HG03575 (cell line): Measurements from ENCODE around the gene GGACT.

Source experiments
- ATAC-seq: cut with Tn5 transposase; IDR thresholded peaks from one replicate; pipeline ENCODE4 v1.9.1; 2021; ENCODE audit not compliant: unreplicated experiment, insufficient number of reproducible peaks, low FRiP score; ENCODE audit errors: extremely low read depth

Gene GGACT

DNA sequence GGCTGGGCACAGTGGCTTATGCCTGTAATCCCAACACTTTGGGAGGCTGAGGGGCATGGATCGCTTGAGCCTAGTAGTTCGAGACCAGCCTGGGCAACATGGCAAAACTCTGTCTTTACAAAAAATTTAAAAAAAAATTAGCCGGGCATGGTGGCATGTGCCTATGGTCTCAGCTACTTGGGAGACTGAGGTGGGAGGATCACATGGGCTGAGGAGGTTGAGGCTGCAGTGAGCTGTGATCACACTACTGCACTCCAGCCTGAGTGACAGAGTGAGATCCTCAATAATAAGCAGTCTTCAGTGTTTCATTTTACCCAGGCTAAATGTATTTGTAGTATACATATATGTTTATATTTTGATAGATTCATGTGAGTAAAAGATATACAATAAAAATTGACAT is 85.0 kb downstream of the GGACT start:
- no peak for ATAC-seq

DNA sequence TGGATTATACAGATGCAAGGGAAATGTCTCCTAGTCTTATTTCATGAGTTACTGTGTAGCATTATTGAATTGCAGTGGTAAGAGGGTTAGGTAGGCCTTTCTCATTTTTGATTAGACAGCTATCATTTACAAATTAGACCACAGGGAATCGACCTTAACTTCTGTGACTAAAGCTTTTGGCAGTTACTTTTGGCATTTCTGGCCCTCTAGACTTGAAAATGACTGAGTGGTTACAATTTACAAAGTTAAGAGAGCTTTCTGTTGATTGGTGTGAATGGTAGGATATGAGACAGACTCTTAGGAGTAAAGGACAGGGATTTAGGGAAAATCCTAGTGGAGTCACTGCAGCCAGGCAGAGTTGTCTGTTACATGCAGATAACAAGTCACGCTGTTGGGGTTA is 86.1 kb downstream of the GGACT start:
- no peak for ATAC-seq

DNA sequence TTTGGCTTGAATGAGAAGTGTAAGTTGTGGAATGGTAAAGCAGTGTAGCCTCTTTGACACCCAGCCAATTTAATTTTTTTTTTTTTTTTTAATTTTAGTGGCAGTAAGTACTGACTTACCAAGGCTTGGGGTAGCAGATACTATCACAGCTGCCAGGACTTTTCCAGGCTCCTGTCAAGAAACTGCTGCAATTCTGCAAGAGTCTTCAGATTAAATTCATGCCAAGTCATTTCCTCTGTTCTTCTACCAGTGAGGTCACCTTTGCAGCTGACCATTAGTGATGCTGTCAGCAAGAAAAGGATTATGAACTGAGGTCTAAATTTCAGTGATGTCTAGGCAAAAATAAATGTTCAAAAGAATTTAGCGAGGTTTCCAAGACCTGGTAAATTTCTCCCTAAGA is 91.2 kb downstream of the GGACT start:
- ATAC-seq = no peak

DNA sequence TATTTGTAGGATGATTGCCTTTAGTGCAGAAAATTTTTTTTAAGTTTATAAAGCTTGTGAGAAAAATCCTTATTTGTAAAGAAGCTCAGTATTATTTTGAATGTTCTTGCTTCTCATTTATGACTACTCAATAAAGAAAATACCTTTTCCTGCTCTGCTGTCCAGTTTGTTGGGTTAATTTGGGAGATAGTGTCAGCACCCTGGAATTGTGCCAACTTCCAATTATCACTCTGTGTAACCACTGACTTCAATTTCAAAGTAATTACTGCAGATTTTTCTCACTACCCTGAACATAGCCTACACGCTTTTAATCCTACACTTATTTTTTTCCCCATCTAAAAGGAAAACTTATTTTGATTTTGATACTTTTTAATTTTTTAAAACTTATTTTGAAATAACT is 93.1 kb downstream of the GGACT start:
- ATAC-seq = no peak

DNA sequence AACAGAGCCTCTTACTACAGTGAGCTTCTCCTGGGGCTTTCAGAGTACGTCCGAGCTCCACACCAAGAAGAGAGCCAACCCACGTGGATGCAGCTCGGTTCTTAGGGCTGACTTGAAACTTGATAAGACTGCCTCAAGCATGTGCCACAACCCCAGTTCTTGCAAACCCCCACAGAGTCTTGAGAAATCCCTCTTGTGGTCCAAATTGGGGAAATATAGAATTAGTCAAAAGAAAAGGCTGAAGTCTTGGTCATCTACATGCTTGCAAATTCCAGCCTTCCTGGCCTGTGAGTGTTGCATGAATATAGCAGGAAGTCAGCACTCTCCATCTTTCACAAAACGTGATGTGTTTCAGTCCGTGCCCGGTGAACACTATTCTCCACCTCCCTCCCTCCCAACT is 95.2 kb downstream of the GGACT start:
- no peak for ATAC-seq

DNA sequence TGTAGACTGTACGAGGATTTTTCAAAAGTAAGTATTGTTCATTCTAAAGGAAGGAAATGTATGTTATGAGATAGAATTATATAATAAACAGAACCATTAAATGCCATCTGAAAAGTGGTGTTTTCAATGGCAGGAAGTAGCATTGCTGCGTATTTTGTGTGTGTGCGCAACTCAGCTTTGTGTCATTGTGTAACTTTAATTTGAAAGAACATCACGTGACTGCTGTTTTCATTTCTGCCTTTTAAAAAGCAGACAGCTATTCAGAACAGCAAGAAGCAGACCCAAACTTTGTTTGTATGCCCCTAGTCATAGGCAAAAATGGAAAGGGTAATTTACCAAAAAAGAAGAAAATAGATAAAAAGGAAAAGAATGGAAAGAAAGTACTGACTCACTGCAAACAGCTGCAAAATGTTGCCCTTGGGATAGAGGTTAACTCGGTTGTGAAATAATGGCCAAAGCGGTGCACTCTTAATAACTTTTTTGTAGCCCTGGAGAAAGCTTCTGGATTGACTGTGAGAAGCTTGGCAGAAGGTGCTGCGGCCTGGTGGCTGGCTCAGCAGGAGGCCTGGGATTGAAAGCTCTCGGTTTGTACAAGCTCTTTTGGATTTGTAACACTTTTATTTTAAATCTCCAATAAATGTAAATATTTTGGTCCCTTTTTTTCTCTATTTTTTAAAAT is 97.3 kb downstream of the GGACT start:
- no peak for ATAC-seq

DNA sequence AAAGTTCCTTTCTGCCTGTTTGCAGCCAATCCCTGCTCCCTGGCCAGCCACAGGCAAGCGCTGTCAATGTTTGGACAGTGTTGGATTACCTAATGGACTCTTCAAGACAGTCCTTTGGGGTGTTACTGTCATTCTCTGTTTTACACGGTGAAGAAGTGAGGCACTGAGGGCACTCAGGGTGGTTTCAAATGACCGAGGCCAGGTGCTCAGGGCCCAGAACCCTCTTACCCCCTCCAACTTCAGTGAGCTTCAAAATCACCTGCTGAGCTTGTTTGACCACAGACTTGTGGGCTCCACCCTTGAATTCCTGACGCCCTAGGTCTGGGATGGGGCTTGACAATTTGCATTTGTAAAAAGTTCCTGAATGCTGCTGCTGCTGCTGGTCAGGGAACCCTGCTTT is 97.9 kb downstream of the GGACT start:
- no peak for ATAC-seq

DNA sequence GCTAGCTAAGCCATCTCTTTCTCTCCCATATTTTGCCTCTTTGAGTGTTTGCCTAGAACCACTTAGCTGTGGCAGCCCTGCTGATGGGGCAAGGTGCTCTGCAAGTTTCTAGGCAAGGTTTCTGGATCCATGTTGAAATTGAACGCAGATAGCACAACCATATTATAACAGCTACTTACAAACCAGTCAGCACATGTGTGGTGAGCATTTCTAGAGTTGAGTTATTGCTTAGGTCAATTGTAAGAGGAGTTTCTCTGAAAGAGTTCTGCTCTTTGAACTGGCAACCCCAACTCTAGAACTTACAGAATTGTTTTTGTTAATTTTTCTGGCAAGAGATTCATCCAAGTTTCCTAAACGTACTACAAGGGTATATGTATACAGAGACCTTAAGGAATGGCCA is 103.3 kb downstream of the GGACT start:
- ATAC-seq = no peak

DNA sequence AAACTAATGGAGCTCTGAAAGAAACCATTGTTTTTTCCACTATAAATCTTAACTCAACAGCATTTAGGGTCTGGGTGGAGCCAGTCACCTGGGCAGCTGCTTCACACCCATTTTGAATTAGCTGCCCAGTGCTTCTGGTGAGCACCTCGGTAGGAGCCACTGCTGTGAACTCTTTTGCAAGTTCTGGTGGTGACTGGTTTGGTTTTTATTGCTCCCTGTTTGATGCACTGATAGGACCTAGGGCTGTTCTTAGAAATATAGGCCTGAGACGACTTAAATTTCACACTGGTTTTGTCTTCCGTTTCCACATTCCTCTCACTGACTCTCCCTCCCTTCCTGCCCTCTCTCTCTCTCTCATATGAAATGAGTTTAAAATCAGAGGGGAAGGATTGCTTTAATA is 103.9 kb downstream of the GGACT start:
- no peak for ATAC-seq

DNA sequence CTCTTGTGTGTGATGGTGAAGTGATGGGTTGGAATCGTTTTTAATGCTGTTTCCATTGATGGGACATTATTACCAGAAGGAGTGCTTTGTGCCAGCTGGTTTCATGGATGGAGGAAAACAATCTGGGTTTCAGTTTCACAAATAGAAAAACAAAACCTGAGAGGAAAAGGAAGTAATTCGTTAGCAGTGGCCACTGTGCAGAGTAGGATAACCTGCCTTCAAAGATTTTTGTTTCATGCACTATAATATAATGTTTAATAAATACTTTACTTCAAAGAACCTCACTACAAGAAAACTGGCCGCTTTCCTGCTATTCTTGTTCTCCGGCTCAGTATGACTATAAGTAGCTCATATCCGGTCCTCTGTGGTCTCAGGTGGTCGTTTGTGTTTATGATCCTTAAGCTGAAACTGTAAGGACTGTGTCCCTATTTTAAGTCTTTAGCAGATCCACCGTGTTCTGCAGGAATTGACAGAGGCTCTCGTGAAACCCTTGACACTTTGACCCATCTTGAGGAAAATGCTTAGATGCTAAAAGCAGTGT is 104.7 kb downstream of the GGACT start:
- no peak for ATAC-seq

DNA sequence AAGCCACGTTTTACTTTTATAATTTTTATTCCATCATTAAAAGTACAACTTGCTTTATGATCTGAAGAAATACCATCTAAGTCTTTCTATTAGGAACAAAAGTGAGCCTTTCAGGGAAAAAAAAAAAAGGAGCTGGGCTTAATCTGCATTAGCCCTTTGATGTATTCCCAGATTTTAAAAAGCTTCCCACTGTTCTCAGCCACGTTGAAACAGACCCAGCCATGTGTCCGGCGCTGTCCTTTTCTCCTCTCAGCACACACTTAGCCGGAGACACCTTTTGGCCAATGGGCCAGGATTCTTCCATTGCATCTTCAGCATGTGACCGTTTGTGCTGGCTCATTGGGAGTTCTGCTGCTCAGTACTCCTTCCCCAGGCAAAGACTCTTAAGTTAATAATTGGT is 105.5 kb downstream of the GGACT start:
- no peak for ATAC-seq

DNA sequence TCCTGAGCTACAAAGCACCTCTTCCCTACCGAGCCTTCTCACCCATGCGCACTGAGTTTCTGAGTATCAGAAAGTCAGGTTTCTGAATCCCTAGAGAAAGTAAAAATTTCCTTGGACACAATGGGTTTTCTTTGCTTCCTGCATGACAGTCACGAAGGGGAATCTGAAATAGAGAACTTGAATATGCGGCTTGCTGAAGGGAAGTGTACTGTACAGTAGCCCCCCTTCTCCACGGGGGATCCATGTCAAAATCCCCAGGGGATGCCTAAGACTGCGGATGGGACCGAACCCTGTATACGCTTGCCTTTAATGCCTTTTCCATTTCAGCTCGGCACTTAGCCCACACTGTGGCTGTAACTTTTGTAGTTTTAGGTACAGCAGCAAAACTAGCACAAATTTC is 107.9 kb downstream of the GGACT start:
- no peak for ATAC-seq
